ENCODE measurements around the gene CDH13. TPM values are rescaled to one million over a fixed set of nuclear protein-coding genes. Genes with fewer than 3 reads are reported as not detected.

Gene CDH13
- polyA plus RNA-seq, 1 donor = 57.0 TPM

DNA sequence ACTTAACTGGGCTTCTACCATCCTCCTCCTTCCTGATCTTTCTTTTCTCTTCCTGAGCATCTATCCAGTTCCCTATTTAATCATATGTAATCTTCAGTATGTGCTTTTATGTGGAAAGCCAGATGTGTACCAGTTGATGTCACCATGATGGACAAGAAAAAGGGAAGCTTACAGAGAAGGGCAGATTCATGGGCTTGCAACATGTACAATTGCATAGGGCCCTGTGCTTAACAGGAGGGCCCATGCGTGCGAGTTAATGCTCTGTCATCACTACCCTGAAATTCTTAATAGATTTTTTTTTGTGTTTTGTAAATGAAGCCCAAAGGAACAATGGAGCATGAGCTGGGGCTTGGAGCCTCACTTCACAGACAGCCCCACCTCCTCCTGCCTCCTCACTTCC lies 124.3 kb downstream of the CDH13 start:
- DNase-seq = no peak

DNA sequence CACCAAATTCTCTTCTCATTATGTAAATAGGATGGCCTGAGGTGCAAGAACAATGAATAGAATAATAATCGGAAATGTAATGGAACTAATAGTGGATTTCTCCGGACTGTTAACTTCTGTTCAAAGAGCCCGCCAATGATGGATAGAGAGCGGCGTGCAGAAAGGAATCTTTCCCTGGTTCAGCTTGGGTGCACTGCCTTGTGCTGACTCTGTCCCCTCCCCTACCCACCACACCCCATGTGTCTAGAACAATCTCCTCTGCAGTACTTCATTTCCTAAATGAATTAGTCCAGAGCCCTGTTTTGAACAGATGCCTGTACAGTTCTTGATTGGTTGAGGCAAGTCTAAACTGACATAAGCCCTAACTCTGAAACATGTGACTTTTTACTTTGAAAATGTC lies 125.4 kb downstream of the CDH13 start:
- DNase-seq = no peak

DNA sequence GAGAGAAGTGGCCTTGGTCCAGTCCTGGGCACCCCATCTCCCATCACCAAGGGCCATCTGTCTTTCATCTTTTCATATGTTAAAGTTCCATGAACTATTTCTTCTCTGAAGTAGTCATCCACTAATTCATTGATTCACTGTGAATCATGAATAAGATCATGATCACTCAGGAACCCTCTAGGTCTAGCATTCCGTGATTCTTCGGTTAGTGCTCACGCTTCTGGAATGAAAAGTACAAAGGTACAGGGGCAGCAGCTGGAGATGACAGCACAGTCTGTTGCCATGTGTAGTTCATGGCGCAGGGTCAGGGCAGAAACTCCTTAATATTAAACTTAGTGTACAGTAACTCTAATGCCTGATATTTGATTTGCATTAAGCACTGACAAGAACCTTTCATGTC lies 127.1 kb downstream of the CDH13 start:
- no peak for DNase-seq

DNA sequence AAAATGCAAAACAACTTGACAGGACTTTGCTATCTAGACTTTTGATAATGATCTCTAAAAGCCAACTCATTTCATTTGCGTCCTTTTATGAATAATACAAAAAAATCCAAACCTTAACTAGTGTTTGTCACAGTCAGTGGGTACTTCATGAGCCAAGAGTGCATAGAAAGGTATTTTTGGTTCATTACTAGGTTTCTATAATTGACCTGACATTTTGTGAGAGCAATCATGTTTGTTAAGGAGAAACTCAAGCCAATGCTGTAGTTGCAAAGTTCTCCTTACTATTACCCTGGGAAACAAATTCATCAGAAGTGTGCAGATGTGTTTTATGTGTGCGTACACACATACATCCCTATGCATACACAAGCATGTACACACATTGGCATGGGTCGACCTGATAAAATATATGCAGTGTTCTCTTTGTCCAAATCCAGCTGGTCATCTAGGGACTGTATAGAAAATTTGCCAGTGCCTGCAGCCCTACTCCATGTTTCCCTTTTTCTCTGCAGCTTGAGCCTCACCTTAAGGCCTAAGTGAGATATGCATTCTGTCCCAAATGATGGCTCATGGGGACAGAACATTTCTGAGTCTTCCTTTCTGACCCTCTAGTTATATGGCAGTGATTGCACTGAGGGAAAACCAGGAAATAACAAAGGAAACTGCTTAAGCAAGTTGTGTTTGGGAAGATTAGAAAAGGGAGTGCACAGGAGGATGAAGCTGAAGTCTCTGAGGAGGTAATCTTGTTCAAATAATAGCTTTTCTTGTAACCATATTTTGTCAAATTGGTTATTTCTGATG lies 128.1 kb downstream of the CDH13 start:
- DNase-seq = no peak

DNA sequence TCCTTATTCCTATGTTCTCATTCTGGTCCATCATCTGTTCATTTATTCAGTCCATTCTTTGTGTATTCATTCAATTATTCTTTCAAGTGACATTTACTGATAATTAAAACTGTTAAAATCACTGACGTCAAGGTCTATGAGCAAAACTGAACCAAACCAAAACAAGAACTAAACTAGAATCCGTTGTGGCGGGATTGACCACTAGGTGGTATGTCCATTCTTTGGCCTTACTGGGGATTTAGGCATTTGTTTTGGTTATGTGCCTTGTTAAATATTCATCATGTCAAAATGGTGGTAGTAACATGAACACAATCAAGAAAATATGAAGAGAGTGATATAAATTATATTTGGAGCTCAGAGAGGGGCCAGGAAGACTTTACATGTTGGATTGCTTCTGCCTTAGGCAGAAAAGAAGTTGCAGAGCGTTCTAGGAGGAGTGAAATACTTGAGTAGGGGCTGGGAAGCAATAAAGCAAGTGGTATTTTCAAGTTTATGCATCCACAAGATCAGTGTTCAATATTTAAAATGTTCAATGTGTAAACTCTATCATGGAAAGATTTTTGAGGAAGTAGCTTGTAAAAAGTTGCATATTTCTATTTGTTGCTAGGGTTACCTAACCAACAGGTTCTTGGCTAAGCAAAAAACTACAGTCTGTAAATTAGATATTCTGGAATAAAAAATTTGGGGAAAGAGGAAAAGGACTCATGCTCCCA lies 129.0 kb downstream of the CDH13 start:
- no peak for DNase-seq

DNA sequence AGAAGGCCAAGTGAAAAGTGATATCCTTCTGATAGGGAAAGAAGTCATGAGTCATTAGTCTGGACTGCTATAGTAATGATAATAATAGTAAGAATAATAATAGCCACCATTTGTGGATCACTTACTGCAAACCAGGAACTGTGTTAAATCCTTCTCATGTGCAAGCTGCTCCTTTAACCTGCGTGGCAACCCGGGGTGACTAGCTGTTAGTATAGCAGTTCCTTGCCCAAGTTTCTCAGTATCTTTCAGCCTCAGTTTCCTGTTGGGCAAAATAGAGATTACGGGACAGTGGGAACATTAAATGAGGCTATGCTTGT lies 129.5 kb downstream of the CDH13 start:
- DNase-seq = no peak

DNA sequence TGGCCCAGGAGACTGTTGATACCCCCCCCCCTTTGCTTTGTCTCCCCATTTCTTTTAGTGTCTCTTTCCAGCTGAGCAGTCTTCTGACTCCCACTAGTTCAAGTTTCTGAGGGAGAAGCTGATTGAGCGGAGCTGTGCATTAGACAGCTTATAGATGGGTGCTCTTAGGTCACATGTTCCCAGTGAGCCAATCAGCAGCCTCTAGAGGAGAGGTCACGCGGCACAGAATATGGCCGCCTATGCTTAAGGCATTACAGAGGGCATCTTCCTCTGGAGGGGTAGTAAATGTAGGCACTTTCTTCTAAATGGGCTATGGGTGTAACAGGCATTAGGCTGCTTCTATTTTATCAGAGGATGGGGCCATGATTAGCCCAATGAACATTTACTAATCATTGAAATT lies 131.6 kb downstream of the CDH13 start:
- DNase-seq = no peak

DNA sequence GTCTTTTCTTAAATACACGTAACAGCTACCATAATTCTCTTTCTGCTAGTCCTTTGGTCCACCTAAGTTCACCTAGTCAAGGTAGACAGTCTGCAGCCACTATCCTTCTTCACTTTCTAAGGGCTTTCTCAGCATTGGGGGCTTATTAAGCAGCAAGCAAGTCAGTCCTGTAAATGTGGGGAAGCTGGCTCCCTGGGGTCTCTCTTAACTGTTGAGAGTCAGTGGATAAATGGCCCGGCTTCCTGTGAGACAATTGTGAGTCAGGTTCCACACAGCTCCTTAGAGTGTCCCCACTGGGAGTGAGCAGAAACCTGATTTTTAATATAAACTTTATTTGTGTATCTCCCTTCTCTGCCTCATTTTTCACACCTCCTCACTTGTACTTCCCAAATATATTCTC lies 132.1 kb downstream of the CDH13 start:
- no peak for DNase-seq

DNA sequence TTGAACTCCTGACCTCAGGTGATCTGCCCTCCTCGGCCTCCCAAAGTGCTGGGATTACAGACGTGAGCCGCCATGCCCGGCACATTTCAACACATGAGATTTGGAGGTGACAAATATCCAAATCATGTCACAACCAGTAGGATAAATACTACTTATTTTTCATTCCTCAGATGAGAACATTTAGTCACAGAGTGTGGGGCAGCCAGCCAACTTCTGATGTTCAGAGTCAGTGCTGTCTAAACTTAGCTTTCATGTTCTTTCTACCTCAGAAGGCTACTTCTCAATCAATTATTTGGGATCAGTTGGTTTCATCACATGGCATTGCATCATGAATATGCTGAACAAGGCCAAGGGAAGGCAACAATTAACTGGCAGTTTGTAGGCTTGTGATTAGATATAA lies 134.5 kb downstream of the CDH13 start:
- no peak for DNase-seq

DNA sequence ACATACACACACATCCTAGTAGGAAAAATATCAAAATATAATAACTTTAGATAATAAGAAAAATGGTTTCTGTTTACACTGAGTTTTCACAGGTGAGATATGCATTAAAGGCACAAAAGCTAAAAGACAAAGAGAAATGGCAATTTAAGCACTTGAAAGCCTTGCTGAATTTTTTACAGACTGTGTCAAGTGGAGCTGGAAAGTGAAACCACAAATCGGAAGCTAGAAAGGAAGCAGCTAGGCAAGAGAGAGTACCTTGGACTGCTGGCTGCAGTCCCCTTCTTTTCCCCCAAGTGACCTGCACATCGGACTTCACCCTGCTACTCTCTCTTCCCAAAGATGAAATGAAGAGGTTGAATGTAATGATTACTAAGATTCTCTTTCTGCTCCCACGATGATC lies 135.1 kb downstream of the CDH13 start:
- DNase-seq = no peak

DNA sequence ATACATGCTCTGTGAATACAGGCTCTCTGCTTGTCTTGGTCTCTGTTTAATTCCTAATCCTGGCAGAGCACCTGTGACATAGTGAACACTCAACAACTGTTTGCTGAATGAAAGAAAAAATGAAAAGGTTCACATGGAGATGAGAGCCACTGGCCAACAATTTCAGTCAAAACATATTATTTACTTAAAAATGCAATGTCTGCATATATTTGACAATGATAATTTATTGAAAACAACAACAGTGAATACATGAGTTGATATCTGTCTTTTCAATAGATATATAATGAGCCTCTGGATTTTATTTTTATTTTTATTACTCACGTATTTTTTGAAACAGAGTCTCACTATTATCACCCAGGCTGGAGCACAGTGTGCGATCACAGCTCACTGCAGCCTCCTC lies 136.6 kb downstream of the CDH13 start:
- no peak for DNase-seq

DNA sequence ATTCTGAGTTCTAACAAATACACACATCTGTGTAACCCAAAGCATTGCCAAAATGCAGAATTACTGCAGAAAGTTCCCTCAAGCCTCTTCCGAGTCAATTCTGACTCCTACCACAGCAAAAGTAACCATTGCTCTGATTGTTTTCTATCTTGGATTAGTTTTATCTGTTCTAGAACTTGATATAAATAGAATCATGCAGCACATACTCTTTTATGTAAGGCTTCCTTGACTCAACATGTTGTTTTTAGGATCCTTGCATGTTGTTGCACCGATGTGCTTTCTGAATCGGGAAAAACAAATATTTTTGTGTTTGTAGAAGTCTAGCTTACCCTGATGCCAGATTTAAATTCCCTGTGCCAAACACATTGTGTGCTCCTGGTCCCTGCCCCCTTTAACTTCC lies 140.4 kb downstream of the CDH13 start:
- DNase-seq = no peak

DNA sequence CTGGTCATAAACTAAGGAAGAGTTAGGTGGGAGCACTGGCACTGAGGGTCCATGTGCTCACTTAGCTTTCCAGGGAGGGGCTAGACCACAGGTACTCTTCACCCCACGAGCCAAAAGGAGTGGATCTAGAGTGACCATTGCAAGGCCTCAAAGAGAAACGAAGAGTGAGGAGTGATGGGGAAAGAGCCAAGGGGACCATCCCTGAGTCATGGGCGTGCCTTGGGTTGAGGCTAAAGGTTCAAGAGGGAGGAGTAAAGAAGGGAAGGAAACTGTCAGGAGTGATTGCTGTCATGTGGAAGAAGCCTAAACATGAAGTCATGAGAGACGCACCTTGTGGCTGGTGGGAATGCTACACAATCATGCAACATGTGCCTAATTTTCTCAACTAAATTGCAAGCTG lies 141.0 kb downstream of the CDH13 start:
- no peak for DNase-seq

DNA sequence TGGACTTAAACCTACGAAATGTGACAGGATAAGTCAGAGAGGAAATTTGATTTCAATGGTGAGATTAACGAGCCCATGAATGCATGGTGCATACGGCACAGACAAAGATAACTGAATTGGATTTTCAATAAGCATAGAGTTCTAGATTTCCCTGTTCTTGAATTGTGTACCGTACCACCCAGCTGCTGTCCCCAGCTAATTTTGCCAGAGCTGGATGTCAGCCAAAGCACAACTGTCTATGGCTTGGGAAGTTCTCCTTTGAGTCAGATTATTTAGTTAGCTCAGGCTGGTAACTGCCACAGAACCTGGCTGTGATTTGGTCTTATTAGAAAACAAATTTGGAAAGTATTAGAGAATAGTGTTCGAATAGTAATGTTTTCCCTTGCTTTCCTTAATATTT lies 143.1 kb downstream of the CDH13 start:
- no peak for DNase-seq

DNA sequence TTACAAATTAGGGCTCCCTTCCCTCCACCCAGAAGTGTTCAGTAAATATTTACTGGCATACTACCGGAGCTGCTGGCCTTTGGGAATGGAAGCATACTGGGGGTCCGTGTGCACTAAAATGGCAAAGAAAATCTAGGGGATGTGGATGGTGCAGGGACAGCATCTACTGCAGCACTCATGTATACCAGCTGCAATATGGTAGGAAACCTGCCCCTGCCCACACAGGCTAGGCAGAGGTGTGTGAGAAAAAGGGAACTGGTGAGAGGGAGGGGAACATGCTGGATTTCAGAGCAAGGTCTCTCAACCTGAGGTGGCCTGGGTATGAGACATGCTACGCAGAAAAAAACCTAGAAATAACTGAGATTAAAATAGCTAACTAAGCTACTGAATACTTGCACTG lies 145.4 kb downstream of the CDH13 start:
- DNase-seq = no peak

DNA sequence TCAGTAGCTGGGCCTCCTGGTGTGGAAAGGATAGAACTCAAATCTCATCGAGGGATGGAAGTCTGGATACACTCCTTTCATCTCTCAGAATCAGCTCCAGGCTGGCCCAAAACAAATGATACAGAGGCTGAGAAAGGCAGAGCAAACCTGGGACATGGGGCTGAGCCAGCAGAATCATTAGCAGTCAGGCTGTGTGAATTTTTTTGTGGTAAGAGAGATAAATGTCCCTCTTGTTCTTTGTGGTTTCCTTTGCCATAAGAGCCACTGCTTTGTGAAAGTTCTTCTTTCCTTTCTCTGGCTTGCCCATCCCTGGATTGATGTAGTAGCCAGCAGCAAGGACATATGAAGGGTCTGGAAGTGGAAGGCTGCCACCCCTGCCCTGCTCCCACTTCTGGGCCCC lies 146.2 kb downstream of the CDH13 start:
- no peak for DNase-seq

DNA sequence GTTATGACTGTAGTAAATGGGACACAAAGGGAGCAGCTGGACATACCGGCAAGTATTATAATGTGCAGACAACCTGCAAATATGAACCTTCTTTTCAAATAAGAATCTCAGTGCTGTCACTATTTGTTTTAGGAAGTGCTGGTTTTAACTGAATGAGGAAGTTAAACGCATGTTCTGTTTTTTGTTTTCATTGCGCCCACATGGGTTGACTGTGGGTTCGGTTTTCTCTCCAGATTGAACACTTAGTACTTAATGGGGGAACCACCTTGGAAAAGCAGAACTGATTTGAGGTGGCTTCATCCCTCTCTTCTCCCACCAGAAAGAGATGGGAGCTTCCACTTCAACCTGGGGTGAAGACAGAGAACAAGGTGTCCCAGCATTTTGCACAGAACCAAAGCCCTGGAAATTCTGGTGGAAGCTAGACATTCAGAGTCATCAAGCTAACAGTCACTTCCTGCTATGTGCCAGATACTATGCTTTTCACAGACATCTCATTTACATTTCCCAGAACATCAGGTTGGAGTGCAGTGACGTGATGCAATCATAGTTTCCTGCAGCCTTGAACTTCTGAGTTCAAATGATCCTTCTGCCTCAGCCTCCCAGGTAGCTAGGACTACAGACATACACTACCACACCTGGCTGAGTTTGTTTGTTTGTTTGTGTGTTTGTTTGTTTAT lies 149.8 kb downstream of the CDH13 start:
- no peak for DNase-seq

DNA sequence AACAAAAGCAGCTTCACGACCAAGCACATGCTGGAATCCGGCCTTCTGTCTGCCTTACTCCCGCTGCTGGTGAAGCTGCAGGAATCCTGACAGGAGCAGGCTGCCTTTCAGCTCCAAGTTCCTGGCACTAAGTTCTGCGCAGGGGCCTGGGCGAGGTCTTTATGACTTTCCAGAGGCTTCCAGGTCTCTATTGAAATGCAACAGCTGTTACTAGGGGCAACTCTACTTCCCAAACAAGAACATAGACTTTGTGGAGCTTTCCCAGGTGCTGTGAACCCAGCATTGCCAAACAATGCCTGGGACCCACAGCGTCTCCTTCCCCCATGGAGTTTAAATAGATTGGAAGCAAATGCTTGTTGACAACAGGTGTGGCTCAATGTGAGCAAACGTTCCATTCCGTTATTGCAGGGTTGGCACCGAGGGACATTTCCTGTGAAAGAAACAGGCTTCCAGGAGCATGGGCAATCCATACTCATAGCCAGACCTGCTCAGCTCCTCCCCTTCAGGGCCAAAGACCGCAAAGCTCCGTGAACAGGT lies 156.0 kb downstream of the CDH13 start:
- DNase-seq = peak; percentile 18

DNA sequence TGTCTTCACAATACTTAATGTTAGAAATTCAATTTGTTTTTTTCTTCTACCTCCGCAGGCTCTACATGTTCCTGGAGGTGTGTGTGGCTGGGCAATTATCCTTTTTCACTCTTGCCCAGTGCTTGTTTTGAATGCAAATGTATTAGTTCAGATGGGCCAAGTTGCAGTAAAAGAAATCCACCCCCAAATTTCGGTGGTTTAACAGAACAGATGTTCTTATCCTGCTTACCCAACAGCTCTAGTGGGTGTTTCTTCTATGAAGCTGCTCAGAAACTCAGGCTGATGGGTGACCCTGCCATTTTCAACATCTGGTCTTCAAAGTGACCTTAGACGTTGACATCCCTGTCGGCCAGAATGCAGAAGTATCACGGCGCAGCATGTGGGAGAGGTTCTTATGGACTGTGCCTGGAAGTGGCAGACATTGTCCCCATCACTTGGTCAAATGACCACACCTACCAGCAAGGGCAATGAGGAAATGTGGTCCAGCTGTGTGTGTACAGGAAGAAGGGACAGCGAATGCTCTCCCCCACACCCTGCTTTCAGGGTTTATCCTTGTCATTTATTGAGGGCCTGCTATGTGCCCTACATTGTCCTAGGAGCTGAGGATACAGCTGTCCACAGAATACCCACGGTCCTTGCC lies 157.3 kb downstream of the CDH13 start:
- DNase-seq = no peak

DNA sequence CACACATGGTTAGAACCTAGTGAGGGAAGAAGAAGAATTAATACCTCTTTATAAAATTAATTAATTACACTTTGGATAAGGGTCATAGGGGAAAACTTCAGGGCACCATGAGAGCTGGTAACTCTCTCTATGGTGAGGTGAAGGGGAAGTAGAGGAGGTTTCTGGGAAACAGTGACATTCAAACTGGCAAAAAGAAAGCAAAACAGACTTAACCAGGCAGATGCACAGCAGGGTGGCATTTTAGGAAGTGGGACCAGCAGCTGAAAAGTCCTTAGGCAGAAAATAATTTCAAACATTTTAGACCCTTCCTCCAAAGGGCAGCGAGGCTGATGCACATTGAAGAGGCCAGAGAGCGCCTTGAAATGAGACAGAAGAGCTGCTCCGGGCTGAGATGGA lies 157.8 kb downstream of the CDH13 start:
- DNase-seq = no peak

DNA sequence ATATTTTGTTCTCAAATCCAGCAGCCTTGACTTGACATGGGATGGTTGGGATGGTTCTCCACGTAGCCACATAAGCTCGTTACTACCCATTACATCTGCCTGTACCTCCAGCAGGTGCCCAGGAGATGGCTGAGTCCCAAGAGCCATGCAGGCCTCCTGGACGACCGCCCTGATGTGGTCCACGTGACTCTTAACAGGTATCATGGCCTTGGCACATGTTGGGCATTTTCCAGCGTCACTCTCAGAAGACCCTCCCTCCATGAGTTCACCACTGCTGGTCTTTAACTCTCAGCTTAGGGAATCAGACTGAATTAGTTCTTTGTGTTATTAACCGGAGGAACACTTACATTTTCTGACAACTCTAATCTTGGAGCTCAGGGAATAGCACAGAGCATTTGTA lies 161.5 kb downstream of the CDH13 start:
- DNase-seq = no peak

DNA sequence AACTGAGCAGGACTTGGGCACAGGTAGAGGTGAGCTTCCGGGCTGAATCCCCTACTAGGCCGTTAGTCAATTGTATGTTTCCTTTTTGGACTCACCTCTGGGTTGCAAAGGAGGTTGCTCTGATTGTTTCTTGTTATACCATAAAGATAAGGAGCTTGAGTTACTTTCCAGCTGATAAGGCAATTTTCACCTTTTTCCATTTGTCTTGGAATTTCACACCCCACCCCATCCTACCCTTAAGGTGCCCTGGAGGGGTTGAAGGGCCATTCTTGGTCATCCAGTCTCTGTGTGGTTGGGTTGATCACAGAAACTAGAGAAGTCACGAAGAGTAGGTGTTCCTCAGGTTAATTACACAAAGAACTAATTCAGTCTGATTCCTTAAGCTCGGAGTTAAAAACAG lies 162.2 kb downstream of the CDH13 start:
- DNase-seq = no peak

DNA sequence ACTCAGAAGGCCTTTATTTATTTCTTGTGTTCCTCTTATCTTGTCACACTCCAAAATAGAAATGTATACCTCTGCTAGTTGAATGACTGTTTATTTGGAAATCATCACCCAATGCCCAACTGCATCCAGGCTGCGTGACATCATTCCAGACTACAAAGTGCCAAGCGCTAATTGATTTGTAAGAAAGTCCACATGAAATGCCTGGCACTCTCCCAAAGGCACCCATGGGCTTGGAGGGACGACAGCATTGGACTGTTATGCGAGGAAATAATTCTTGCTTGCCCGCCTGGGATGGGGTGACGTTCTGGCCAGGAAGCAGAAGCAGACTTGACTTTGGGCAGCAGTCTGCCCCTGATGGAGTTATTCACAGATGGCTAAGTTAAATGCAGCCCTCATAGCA lies 165.9 kb downstream of the CDH13 start:
- no peak for DNase-seq

Data from hindlimb muscle (tissue), 1 donor.